Measurements from ENCODE around the gene ATF4. TPM values are rescaled to one million over a fixed set of nuclear protein-coding genes. Genes with fewer than 3 reads are reported as not detected.

ATF4 gene
- total and polyA plus RNA-seq, 2 of the 13 experiments (the other 11 are each of a cell fraction or from before 2014, with no cell fraction given): 486 to 1,297 TPM

DNA sequence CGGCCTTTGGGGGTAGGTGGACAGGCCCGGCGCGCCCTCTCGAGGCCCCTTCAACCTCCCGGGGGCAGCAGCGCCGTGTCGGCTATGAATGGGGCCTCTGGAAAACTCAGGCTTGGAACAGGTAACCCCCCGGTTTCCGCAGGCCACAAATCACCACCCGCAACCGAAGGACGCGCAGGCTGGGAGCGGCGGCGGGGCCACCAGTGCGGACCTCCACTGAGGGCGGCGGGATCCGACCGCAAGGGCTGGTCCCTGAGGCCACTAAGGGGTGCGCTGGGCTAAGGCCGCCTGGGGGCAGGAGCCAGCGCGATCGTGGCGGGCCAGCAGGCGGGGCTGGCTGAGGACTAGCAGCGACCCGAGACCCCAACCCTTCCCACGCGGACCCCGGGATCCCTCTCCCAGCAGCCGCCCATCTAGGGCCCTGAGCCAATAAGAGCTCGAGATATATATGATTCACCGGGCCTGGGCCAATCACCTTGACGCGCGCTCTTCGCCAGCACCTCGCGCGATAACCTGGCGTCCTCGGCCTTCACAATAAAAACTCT lies 609 bp upstream of the ATF4 start (continued):
- TF ChIP-seq, protein P1, sequence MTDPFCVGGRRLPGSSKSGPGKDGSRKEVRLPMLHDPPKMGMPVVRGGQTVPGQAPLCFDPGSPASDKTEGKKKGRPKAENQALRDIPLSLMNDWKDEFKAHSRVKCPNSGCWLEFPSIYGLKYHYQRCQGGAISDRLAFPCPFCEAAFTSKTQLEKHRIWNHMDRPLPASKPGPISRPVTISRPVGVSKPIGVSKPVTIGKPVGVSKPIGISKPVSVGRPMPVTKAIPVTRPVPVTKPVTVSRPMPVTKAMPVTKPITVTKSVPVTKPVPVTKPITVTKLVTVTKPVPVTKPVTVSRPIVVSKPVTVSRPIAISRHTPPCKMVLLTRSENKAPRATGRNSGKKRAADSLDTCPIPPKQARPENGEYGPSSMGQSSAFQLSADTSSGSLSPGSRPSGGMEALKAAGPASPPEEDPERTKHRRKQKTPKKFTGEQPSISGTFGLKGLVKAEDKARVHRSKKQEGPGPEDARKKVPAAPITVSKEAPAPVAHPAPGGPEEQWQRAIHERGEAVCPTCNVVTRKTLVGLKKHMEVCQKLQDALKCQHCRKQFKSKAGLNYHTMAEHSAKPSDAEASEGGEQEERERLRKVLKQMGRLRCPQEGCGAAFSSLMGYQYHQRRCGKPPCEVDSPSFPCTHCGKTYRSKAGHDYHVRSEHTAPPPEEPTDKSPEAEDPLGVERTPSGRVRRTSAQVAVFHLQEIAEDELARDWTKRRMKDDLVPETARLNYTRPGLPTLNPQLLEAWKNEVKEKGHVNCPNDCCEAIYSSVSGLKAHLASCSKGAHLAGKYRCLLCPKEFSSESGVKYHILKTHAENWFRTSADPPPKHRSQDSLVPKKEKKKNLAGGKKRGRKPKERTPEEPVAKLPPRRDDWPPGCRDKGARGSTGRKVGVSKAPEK (CRISPR knock-in tag; IDR thresholded peaks at IDR 0.05; ENCODE audit: borderline replicate concordance): no peak
- no peak for TF ChIP-seq ZNF720 (CRISPR knock-in tag; IDR thresholded peaks at IDR 0.05)
- peak; percentile 75; the same call in 1 of the 2 replicates for TF ChIP-seq ZNF710 (CRISPR knock-in tag; IDR thresholded peaks at IDR 0.05; ENCODE audit: borderline replicate concordance)
- TF ChIP-seq ZNF121 (CRISPR knock-in tag; IDR thresholded peaks at IDR 0.05): no peak
- TF ChIP-seq ZNF660 (CRISPR knock-in tag; IDR thresholded peaks at IDR 0.05; ENCODE audit: borderline replicate concordance, low read depth): no peak
- no peak for TF ChIP-seq KMT2B (CRISPR knock-in tag; IDR thresholded peaks at IDR 0.05)
- TF ChIP-seq ZFP62 (CRISPR knock-in tag; IDR thresholded peaks at IDR 0.05): no peak
- TF ChIP-seq, protein P2, sequence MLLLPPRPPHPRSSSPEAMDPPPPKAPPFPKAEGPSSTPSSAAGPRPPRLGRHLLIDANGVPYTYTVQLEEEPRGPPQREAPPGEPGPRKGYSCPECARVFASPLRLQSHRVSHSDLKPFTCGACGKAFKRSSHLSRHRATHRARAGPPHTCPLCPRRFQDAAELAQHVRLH (CRISPR knock-in tag; IDR thresholded peaks at IDR 0.05; ENCODE audit: borderline replicate concordance, low read depth): no peak
- peak; percentile 96 for TF ChIP-seq AGO2 (optimal IDR thresholded peaks at IDR 0.05; ENCODE audit: low read depth, low read length)
- no peak for TF ChIP-seq TEAD3 (CRISPR knock-in tag; optimal IDR thresholded peaks at IDR 0.05; ENCODE audit: borderline replicate concordance)
- peak; percentile 81 for TF ChIP-seq ATF7-NPFF (CRISPR knock-in tag; IDR thresholded peaks at IDR 0.05; ENCODE audit: low read depth)
- TF ChIP-seq HNF4G (IDR thresholded peaks at IDR 0.05; ENCODE audit: borderline replicate concordance, low read depth, low read length): no peak; the same call in 1 of the 2 replicates
- TF ChIP-seq HNF4G (CRISPR knock-in tag; IDR thresholded peaks at IDR 0.05; ENCODE audit: borderline replicate concordance, low read depth): no peak
- no peak for TF ChIP-seq MXD3 (CRISPR knock-in tag; IDR thresholded peaks at IDR 0.05)
- no peak for TF ChIP-seq GABPA (IDR thresholded peaks at IDR 0.05; ENCODE audit: low read depth, low read length)
- TF ChIP-seq GABPA (CRISPR knock-in tag; IDR thresholded peaks at IDR 0.05; ENCODE audit: low read depth): no peak
- TF ChIP-seq RBAK (CRISPR knock-in tag; IDR thresholded peaks at IDR 0.05): no peak
- no peak for TF ChIP-seq GTF3A (CRISPR knock-in tag; conservative IDR thresholded peaks at IDR 0.05)
- TF ChIP-seq, protein P3, sequence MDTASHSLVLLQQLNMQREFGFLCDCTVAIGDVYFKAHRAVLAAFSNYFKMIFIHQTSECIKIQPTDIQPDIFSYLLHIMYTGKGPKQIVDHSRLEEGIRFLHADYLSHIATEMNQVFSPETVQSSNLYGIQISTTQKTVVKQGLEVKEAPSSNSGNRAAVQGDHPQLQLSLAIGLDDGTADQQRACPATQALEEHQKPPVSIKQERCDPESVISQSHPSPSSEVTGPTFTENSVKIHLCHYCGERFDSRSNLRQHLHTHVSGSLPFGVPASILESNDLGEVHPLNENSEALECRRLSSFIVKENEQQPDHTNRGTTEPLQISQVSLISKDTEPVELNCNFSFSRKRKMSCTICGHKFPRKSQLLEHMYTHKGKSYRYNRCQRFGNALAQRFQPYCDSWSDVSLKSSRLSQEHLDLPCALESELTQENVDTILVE (CRISPR knock-in tag; IDR thresholded peaks at IDR 0.05): no peak
- no peak for TF ChIP-seq GATAD2A (CRISPR knock-in tag; IDR thresholded peaks at IDR 0.05)
- TF ChIP-seq ZNF670 (CRISPR knock-in tag; IDR thresholded peaks at IDR 0.05; ENCODE audit: borderline replicate concordance): peak; percentile 23; the same call in 1 of the 2 replicates
- TF ChIP-seq THAP11 (CRISPR knock-in tag; IDR thresholded peaks at IDR 0.05): no peak
- no peak for TF ChIP-seq SMYD3 (CRISPR knock-in tag; IDR thresholded peaks at IDR 0.05)
- no peak for TF ChIP-seq ZNF446 (CRISPR knock-in tag; IDR thresholded peaks at IDR 0.05)
- no peak; the same call in 1 of the 2 replicates for TF ChIP-seq ZNF547 (CRISPR knock-in tag; IDR thresholded peaks at IDR 0.05)
- TF ChIP-seq ZNF788 (CRISPR knock-in tag; IDR thresholded peaks at IDR 0.05; ENCODE audit: borderline replicate concordance): no peak
- no peak for TF ChIP-seq ZNF543 (CRISPR knock-in tag; IDR thresholded peaks at IDR 0.05)

Data from HepG2 (cell line).